Keratinocyte (primary cell): ENCODE data around the gene PRSS36. TPM values are rescaled to one million over a fixed set of nuclear protein-coding genes. Genes with fewer than 3 reads are reported as not detected.
"Not testable (repeated sequence)": the region's sequence is repeated elsewhere in the genome, so short reads cannot be mapped to it uniquely, and the experiment has no call there.

Source experiments
- DNase-seq: peaks from one replicate; pipeline ENCODE4 v3.0.0-alpha.2; 2011; ENCODE audit warnings: low read depth, missing footprints, low spot score
- FAIRE-seq: peaks from 2 replicates; lab custom pipeline; 2011; peaks lifted over from hg19 to GRCh38; lab: Jason Lieb, UNC
- H2AFZ ChIP-seq: 2 replicates; pipeline ENCODE4 v1.6.0; 2012; ENCODE audit warnings: low read length, control low read depth, inconsistent platforms; ENCODE audit not compliant: control insufficient read depth
- H3K27ac ChIP-seq: 2 replicates; pipeline ENCODE4 v1.5.1; 2011; ENCODE audit warnings: low read length; ENCODE audit not compliant: control insufficient read depth, insufficient read depth
- H3K27me3 ChIP-seq: 3 replicates; pipeline ENCODE4 v1.6.0; 2011; ENCODE audit warnings: low read length; ENCODE audit not compliant: control insufficient read depth, insufficient read depth; ENCODE audit errors: extremely low read depth
- H3K36me3 ChIP-seq, 2 experiments: 2 replicates in 1 of 2; 3 replicates in 1 of 2; pipeline ENCODE4 v1.5.1; 2011; ENCODE audit warnings: low read length in 2 of 2, mild to moderate bottlenecking in 1 of 2; ENCODE audit not compliant: control insufficient read depth in 2 of 2, insufficient read depth in 2 of 2; ENCODE audit errors: extremely low read depth in 1 of 2
- H3K4me1 ChIP-seq: 3 replicates; pipeline ENCODE4 v1.5.1; 2011; ENCODE audit warnings: low read length; ENCODE audit not compliant: control insufficient read depth, insufficient read depth; ENCODE audit errors: extremely low read depth
- H3K4me2 ChIP-seq: 3 replicates; pipeline ENCODE4 v1.6.0; 2011; ENCODE audit warnings: low read depth, low read length; ENCODE audit not compliant: control insufficient read depth, insufficient read depth; ENCODE audit errors: extremely low read depth
- H3K4me3 ChIP-seq, 3 experiments: fragments of 200-600 bp in 1 of 3; sonication (generic) in 1 of 3; 2 replicates in 2 of 3; 3 replicates in 1 of 3; pipeline ENCODE4 v1.5.1; 2011 to 2016; ENCODE audit warnings: low read length in 3 of 3, mild to moderate bottlenecking in 3 of 3, control low read depth in 2 of 3, inconsistent platforms in 1 of 3, low read depth in 1 of 3, mixed read lengths in 1 of 3, mixed run types in 1 of 3, moderate library complexity in 1 of 3; ENCODE audit not compliant: control insufficient read depth in 2 of 3, insufficient read depth in 2 of 3; ENCODE audit errors: extremely low read depth in 1 of 3
- H3K79me2 ChIP-seq: 2 replicates; pipeline ENCODE4 v1.6.0; 2012; ENCODE audit warnings: low read length; ENCODE audit not compliant: control insufficient read depth, insufficient read depth
- H3K9ac ChIP-seq: 3 replicates; pipeline ENCODE4 v1.6.0; 2011; ENCODE audit warnings: low read length; ENCODE audit not compliant: control insufficient read depth, insufficient read depth; ENCODE audit errors: extremely low read depth
- H3K9me1 ChIP-seq: 3 replicates; pipeline ENCODE4 v1.6.0; 2011; ENCODE audit warnings: low read length; ENCODE audit not compliant: control insufficient read depth, insufficient read depth; ENCODE audit errors: extremely low read depth
- H3K9me3 ChIP-seq: 2 replicates; pipeline ENCODE4 v1.5.1; 2012; ENCODE audit warnings: low read depth, low read length; ENCODE audit not compliant: control insufficient read depth
- H4K20me1 ChIP-seq: 3 replicates; pipeline ENCODE4 v1.6.0; 2011; ENCODE audit warnings: low read length; ENCODE audit not compliant: control insufficient read depth, insufficient read depth; ENCODE audit errors: extremely low read depth
- CTCF ChIP-seq, 3 experiments: IDR thresholded peaks in 1 of 3; conservative IDR thresholded peaks in 1 of 3; optimal IDR thresholded peaks in 1 of 3; 2 replicates in 2 of 3; 3 replicates in 1 of 3; pipeline versions ENCODE3 to v1.5.1; 2011; ENCODE audit warnings: low read length in 3 of 3, mild to moderate bottlenecking in 3 of 3, moderate library complexity in 2 of 3, control low read depth in 1 of 3, inconsistent platforms in 1 of 3; ENCODE audit not compliant: insufficient read depth in 2 of 3; ENCODE audit errors: extremely low read depth in 1 of 3
- EZH2 ChIP-seq: IDR thresholded peaks from one replicate; pipeline ENCODE4 v1.6.1; 2012; ENCODE audit warnings: inconsistent platforms, mild to moderate bottlenecking, low read length, moderate library complexity
- dilution Hi-C: fragments of 300-500 bp; cut with MboI; formaldehyde crosslinking; loops from one replicate; pipeline ENCODE4 v1.7.0; 2020; ENCODE audit warnings: low sequenced_read_pairs; ENCODE audit not compliant: extremely low pct_ligation_motif_present
- polyA plus RNA-seq, 5 experiments: library from polyadenylated mRNA; depleted of rRNA in 3 of 5; stranded (reverse) in 3 of 5; stranded (forward) in 1 of 5; unstranded in 1 of 5; fragments of >200 nt; gene quantifications; 1 replicate in 1 of 5; 2 replicates in 3 of 5; 3 replicates in 1 of 5; pipeline versions ENCODE4 v1.2.1 to v1.2.3, GENCODE V29; 2011 to 2012; ENCODE audit warnings: missing spikeins in 2 of 5, low read depth in 1 of 5, low replicate concordance in 1 of 5

The PRSS36 gene
- polyA plus RNA-seq, 1 donor (not counting 4 experiments of a cell fraction or from before 2014, with no cell fraction given) = 0.43 TPM

- no peaks in the 10 kb centered on the region for H3K9me3 ChIP-seq
- no peak for FAIRE-seq
- H3K36me3 ChIP-seq = no peaks in the 10 kb centered on the region
- DNase-seq = no peak
- no peak for TF ChIP-seq EZH2
- no peak for TF ChIP-seq CTCF (optimal IDR thresholded peaks at IDR 0.05 in 1 of 3, IDR thresholded peaks at IDR 0.05 in 1 of 3, conservative IDR thresholded peaks at IDR 0.05 in 1 of 3; ENCODE audit: extremely low read depth in 1 of 3, insufficient read depth in 2 of 3, low read length in 3 of 3)
- no peaks in the 10 kb centered on the region for H3K79me2 ChIP-seq
- no peak overlapping the region for H2AFZ ChIP-seq
- no peaks in the 10 kb centered on the region for H4K20me1 ChIP-seq
- no peak overlapping the region for H3K4me3 ChIP-seq
- dilution Hi-C loops = no loop called here
- H3K9me1 ChIP-seq = no peaks in the 10 kb centered on the region
- H3K27me3 ChIP-seq = no peaks in the 10 kb centered on the region
- no peak overlapping the region for H3K4me2 ChIP-seq
- H3K27ac ChIP-seq = no peak overlapping the region
- no peak overlapping the region for H3K9ac ChIP-seq
- H3K4me1 ChIP-seq = peaks cover 21% of the 10 kb centered on the region
Measured at GRCh38 chr16:31145398-31145990, 4.4 kb downstream of the PRSS36 start.

- H3K27me3 ChIP-seq, H2AFZ ChIP-seq, H3K4me2 ChIP-seq, FAIRE-seq, dilution Hi-C loops, H3K9me1 ChIP-seq, H3K79me2 ChIP-seq, H3K4me3 ChIP-seq, H3K9me3 ChIP-seq, H4K20me1 ChIP-seq, H3K9ac ChIP-seq, H3K36me3 ChIP-seq, DNase-seq, H3K27ac ChIP-seq: not testable (repeated sequence)
- H3K4me1 ChIP-seq = peaks cover 25% of the 10 kb centered on the region
Measured at GRCh38 chr16:31144418-31144817, 5.4 kb downstream of the PRSS36 start.

- dilution Hi-C loops = no loop called here
- no peaks in the 10 kb centered on the region for H3K9me3 ChIP-seq
- FAIRE-seq = no peak
- no peaks in the 10 kb centered on the region for H3K27me3 ChIP-seq
- H3K4me1 ChIP-seq = peaks cover 32% of the 10 kb centered on the region
- H3K4me3 ChIP-seq = no peak overlapping the region
- no peaks in the 10 kb centered on the region for H3K79me2 ChIP-seq
- no peak overlapping the region for H3K9ac ChIP-seq
- no peak overlapping the region for H2AFZ ChIP-seq
- no peak for DNase-seq
- H3K4me2 ChIP-seq = no peak overlapping the region
- no peak overlapping the region for H3K27ac ChIP-seq
- TF ChIP-seq EZH2 (no peak), CTCF (optimal IDR thresholded peaks at IDR 0.05 in 1 of 3, IDR thresholded peaks at IDR 0.05 in 1 of 3, conservative IDR thresholded peaks at IDR 0.05 in 1 of 3; ENCODE audit: extremely low read depth in 1 of 3, insufficient read depth in 2 of 3, low read length in 3 of 3) (no peak)
- no peaks in the 10 kb centered on the region for H4K20me1 ChIP-seq
- no peaks in the 10 kb centered on the region for H3K36me3 ChIP-seq
- no peaks in the 10 kb centered on the region for H3K9me1 ChIP-seq
Measured at GRCh38 chr16:31143694-31144148, 6.1 kb downstream of the PRSS36 start.
